GM18867 (cell line): ENCODE measurements around the gene ZDHHC11.
"Not testable (repeated sequence)": the region's sequence is repeated elsewhere in the genome, so short reads cannot be mapped to it uniquely, and the experiment has no call there.

ENCODE experiments used
- ATAC-seq: cut with Tn5 transposase; IDR thresholded peaks from one replicate; pipeline ENCODE4 v1.9.1; 2021; ENCODE audit warnings: mild to moderate bottlenecking, moderate library complexity; ENCODE audit not compliant: unreplicated experiment

Gene ZDHHC11

GRCh38 chr5:845676-846601 lies 4.8 kb downstream of the ZDHHC11 start:
- not testable (repeated sequence) for ATAC-seq

- ATAC-seq, result not testable (repeated sequence)
Measured at GRCh38 chr5:845031-845675, 5.6 kb downstream of the ZDHHC11 start.

GRCh38 chr5:844426-844825 lies 6.4 kb downstream of the ZDHHC11 start:
- not testable (repeated sequence) for ATAC-seq

- ATAC-seq, result not testable (repeated sequence)
Measured at GRCh38 chr5:843926-844325, 6.9 kb downstream of the ZDHHC11 start.

- ATAC-seq, result not testable (repeated sequence)
Measured at GRCh38 chr5:843371-843770, 7.4 kb downstream of the ZDHHC11 start.

GRCh38 chr5:842402-843221 lies 8.2 kb downstream of the ZDHHC11 start:
- ATAC-seq, result not testable (repeated sequence)

GRCh38 chr5:841531-842401 lies 9.0 kb downstream of the ZDHHC11 start:
- ATAC-seq, result not testable (repeated sequence)

GRCh38 chr5:840974-841435 lies 9.8 kb downstream of the ZDHHC11 start:
- not testable (repeated sequence) for ATAC-seq

GRCh38 chr5:840118-840973 lies 10.4 kb downstream of the ZDHHC11 start:
- not testable (repeated sequence) for ATAC-seq

- ATAC-seq, result not testable (repeated sequence)
Measured at GRCh38 chr5:838431-838851, 12.3 kb downstream of the ZDHHC11 start.

- ATAC-seq, result not testable (repeated sequence)
Measured at GRCh38 chr5:837621-838121, 13.1 kb downstream of the ZDHHC11 start.

- ATAC-seq, result not testable (repeated sequence)
Measured at GRCh38 chr5:835933-836612, 14.7 kb downstream of the ZDHHC11 start.

GRCh38 chr5:834013-834412 lies 16.8 kb downstream of the ZDHHC11 start:
- ATAC-seq, result not testable (repeated sequence)

GRCh38 chr5:828194-828593 lies 22.6 kb downstream of the ZDHHC11 start:
- ATAC-seq, result not testable (repeated sequence)

- ATAC-seq, result not testable (repeated sequence)
Measured at GRCh38 chr5:825544-825943, 25.2 kb downstream of the ZDHHC11 start.

GRCh38 chr5:821504-821903 lies 29.3 kb downstream of the ZDHHC11 start:
- no peak for ATAC-seq

GRCh38 chr5:820245-820644 lies 30.5 kb downstream of the ZDHHC11 start:
- no peak for ATAC-seq

- ATAC-seq, result no peak
Measured at GRCh38 chr5:819078-819477, 31.7 kb downstream of the ZDHHC11 start.
